Smooth muscle cell (in vitro differentiated cells): ENCODE results near the gene FER1L5. TPM values are rescaled to one million over a fixed set of nuclear protein-coding genes. Genes with fewer than 3 reads are reported as not detected.

Experiments
- DNase-seq: peaks from one replicate; lab custom pipeline; 2025; ENCODE audit not compliant: unreplicated experiment; lab: John Stamatoyannopoulos, UW
- H2AFZ ChIP-seq: fragments of 200-600 bp; sonication (generic); 2 replicates; pipeline ENCODE4 v1.6.0; 2016; ENCODE audit warnings: antibody characterized with exemption, low read depth, mild to moderate bottlenecking
- H3F3A ChIP-seq: fragments of 200-600 bp; sonication (generic); 2 replicates; pipeline ENCODE4 v1.6.0; 2017; ENCODE audit warnings: antibody characterized with exemption, low read depth
- H3K27ac ChIP-seq: fragments of 200-600 bp; sonication (generic); 2 replicates; pipeline ENCODE4 v1.5.1; 2016; ENCODE audit warnings: low read depth, mild to moderate bottlenecking
- H3K27me3 ChIP-seq: fragments of 200-600 bp; sonication (generic); 2 replicates; pipeline ENCODE4 v1.6.1; 2016; ENCODE audit warnings: low read depth, mild to moderate bottlenecking
- H3K36me3 ChIP-seq: fragments of 200-600 bp; sonication (generic); 2 replicates; pipeline ENCODE4 v1.5.1; 2016; ENCODE audit warnings: low read depth
- H3K4me1 ChIP-seq: fragments of 200-600 bp; sonication (generic); 2 replicates; pipeline ENCODE4 v1.5.1; 2016; ENCODE audit warnings: low read depth
- H3K4me2 ChIP-seq: fragments of 200-600 bp; sonication (generic); 2 replicates; pipeline ENCODE4 v1.6.0; 2016; ENCODE audit warnings: mild to moderate bottlenecking
- H3K4me3 ChIP-seq: fragments of 200-600 bp; sonication (generic); 2 replicates; pipeline ENCODE4 v1.5.1; 2016; ENCODE audit warnings: mild to moderate bottlenecking
- H3K79me2 ChIP-seq: fragments of 200-600 bp; sonication (generic); 2 replicates; pipeline ENCODE4 v1.6.0; 2016; ENCODE audit warnings: low read depth, mild to moderate bottlenecking
- H3K9ac ChIP-seq: fragments of 200-600 bp; sonication (generic); 2 replicates; pipeline ENCODE4 v1.6.0; 2016; ENCODE audit warnings: low read depth
- H3K9me3 ChIP-seq: fragments of 200-600 bp; sonication (generic); replicated peaks from 2 replicates; pipeline ENCODE4 v1.5.1; 2016; ENCODE audit warnings: low read depth
- H4K20me1 ChIP-seq: fragments of 200-600 bp; sonication (generic); 2 replicates; pipeline ENCODE4 v1.6.0; 2016; ENCODE audit warnings: low read depth
- WGBS: methylation state at CpG from one replicate; pipeline ENCODE4 v1.1.7; 2016; ENCODE audit warnings: low lambda C conversion rate; 5-methylcytosine and 5-hydroxymethylcytosine counted together
- polyA plus RNA-seq: library from polyadenylated mRNA; unstranded; fragments of >200 nt; fragmentation: Nextera tagmentation; extraction: Ambion mirVana; gene quantifications from 2 replicates; pipeline ENCODE4 v1.2.1, GENCODE V29; 2016
- total RNA-seq: library from RNA; depleted of rRNA; stranded (reverse); fragments of >200 nt; gene quantifications from 2 replicates; pipeline ENCODE4 v1.2.3, GENCODE V29; 2014
- TF ChIP-seq, protein P1 (sequence below): fragments of 200-600 bp; sonication (generic); IDR thresholded peaks from 2 replicates; pipeline ENCODE4 v1.5.1; 2017; ENCODE audit warnings: borderline replicate concordance, mild to moderate bottlenecking, antibody characterized with exemption; ENCODE audit not compliant: insufficient read depth, poor library complexity, severe bottlenecking

FER1L5 gene
- total and polyA plus RNA-seq, 2 experiments from 2014 or later: not detected

DNA sequence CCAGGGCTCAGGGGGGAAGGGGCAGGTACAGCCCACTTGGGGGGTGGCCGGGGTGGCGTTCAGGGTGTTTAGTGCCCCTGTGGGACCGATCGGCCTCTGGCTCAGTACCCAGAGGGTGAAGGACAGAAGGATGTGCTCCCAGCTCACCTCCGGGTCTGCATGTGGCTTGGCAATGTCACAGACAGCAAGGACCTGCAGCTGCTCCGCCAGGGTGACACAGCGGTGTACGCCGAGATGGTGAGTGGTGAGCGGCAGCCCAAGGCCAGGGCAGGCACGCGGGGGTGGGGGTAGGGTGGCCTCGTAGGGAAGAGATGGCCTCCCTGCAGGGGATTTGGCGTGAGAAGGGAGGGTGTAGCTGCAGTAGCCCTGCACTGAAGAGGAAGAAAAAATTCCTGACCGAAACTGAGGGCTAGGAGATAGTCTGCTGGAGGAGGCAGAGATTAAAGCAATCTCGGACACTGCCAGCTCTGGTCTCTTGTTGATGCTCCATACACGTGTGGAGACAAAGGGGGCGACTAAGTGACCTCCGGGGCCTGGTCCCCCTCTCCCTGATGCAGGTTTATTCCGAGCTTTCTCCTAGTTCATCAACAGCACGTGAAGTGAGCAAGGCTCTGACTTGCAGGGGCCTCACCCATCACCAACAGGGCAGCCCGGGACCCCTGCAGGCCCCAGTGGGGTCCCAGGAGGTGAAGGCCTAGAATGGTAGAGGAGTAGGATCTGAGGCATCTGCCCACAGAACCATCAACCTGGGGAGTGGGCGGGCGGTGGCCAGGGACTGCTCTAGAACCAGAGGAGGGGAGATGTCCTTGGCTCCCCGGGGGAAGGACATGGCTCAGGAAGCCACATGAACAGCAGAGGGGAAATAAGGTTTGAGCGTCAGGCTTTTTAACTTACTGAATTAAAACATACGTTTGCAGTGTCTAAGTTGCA, 45.4 kb downstream of the FER1L5 start:
- no peaks in the 10 kb centered on the region for H4K20me1 ChIP-seq
- DNase-seq: no peak
- H3K27ac ChIP-seq: no peak overlapping the region
- H3K4me1 ChIP-seq: no peaks in the 10 kb centered on the region
- no peaks in the 10 kb centered on the region for H3F3A ChIP-seq
- H3K4me2 ChIP-seq: no peak overlapping the region
- no peak overlapping the region for H2AFZ ChIP-seq
- no peak overlapping the region for H3K4me3 ChIP-seq
- 85% methylated on average over 27 of the region's 27 CpGs for WGBS
- TF ChIP-seq, protein P1, sequence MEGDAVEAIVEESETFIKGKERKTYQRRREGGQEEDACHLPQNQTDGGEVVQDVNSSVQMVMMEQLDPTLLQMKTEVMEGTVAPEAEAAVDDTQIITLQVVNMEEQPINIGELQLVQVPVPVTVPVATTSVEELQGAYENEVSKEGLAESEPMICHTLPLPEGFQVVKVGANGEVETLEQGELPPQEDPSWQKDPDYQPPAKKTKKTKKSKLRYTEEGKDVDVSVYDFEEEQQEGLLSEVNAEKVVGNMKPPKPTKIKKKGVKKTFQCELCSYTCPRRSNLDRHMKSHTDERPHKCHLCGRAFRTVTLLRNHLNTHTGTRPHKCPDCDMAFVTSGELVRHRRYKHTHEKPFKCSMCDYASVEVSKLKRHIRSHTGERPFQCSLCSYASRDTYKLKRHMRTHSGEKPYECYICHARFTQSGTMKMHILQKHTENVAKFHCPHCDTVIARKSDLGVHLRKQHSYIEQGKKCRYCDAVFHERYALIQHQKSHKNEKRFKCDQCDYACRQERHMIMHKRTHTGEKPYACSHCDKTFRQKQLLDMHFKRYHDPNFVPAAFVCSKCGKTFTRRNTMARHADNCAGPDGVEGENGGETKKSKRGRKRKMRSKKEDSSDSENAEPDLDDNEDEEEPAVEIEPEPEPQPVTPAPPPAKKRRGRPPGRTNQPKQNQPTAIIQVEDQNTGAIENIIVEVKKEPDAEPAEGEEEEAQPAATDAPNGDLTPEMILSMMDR: no peak
- H3K36me3 ChIP-seq: no peaks in the 10 kb centered on the region
- no peaks in the 10 kb centered on the region for H3K27me3 ChIP-seq
- H3K9ac ChIP-seq: no peak overlapping the region
- H3K9me3 ChIP-seq: no peaks in the 10 kb centered on the region
- H3K79me2 ChIP-seq: no peaks in the 10 kb centered on the region

DNA sequence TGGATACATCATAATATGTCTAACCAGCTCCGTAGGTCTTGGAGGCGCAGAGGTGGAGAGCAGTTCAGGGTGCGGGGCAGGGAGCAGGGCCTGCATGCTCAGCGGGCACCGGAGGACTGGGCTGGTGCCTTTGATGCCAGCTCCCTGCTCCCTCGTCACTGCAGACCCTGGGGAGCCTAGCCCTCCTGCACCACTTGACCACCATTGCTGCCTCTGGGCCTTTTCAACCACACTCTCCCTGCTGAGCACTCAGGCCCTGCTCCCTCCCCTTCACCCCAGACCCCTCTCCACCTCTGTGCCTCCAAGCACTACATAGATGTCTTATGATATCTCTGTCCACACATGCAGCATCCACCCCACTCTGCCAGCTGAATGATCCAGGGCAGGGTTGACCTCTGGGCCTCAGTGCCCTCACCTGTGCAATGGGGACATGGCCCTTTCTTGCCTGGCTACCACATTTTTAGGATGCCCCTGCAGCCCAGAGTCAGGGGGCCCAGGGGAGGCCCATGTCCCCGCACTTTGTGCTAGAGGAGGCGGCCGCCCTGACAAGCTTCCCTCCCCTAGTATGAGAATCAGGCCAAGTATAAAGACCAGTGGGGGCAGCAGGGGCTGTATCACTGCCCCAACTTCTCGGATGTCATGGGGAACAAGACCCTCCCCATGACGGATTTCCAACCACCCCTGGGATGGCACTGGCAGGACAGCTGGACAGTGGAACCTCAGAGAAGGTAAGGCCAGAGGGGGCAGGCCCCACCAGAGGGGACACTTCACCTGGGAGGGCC, 46.3 kb downstream of the FER1L5 start:
- DNase-seq: no peak
- H3K9me3 ChIP-seq: no peaks in the 10 kb centered on the region
- no peak overlapping the region for H3K9ac ChIP-seq
- WGBS: 88% methylated on average over 11 of the region's 11 CpGs
- H2AFZ ChIP-seq: no peak overlapping the region
- TF ChIP-seq, protein P1: no peak
- H3K36me3 ChIP-seq: no peaks in the 10 kb centered on the region
- no peaks in the 10 kb centered on the region for H3F3A ChIP-seq
- no peak overlapping the region for H3K4me2 ChIP-seq
- H3K27me3 ChIP-seq: no peaks in the 10 kb centered on the region
- H3K27ac ChIP-seq: no peak overlapping the region
- H3K79me2 ChIP-seq: no peaks in the 10 kb centered on the region
- H4K20me1 ChIP-seq: no peaks in the 10 kb centered on the region
- H3K4me3 ChIP-seq: no peak overlapping the region
- H3K4me1 ChIP-seq: no peaks in the 10 kb centered on the region

DNA sequence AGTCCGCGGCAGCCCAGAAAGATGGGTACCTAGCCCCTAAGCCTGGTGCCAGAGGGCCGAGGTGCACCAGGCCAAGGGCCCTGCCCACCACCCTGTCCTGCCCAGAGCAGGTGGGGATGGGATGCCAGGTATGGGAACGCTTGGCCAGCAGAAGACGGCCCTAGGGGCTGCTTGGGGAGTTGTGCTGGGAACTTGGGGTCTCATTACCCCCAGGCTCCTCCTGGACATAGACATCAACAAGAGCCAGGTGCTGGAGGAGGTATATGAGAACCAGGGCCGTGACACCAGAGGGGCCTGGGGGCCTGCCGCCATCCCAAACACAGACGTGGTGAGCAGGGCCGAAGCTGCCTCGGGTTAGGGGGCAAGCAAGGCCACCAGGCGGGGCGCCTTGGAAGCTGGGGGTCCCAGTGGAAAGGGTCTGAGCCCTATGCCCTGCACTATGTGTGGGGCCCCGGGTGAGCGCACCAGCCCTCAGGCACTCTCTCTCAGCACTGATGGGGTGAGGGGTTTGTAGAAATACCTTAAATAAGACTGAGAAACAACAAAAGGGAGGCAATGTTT, 46.9 kb downstream of the FER1L5 start:
- WGBS: 93% methylated on average over 14 of the region's 14 CpGs
- Histone ChIP-seq H3K9ac (no peak overlapping the region), H3K79me2 (no peaks in the 10 kb centered on the region)

More for the DNA sequence above, 46.9 kb downstream of the FER1L5 start:
- no peaks in the 10 kb centered on the region for H4K20me1 ChIP-seq
- no peaks in the 10 kb centered on the region for H3K36me3 ChIP-seq
- no peaks in the 10 kb centered on the region for H3F3A ChIP-seq
- no peak overlapping the region for H2AFZ ChIP-seq
- no peak overlapping the region for H3K4me3 ChIP-seq
- no peak overlapping the region for H3K4me2 ChIP-seq
- no peak overlapping the region for H3K27ac ChIP-seq
- no peaks in the 10 kb centered on the region for H3K4me1 ChIP-seq
- H3K27me3 ChIP-seq: no peaks in the 10 kb centered on the region
- TF ChIP-seq, protein P1: no peak
- no peak for DNase-seq
- no peaks in the 10 kb centered on the region for H3K9me3 ChIP-seq
